HG03139 (cell line): ENCODE data around the gene S100A5.

Source experiments
- ATAC-seq: cut with Tn5 transposase; IDR thresholded peaks from one replicate; pipeline ENCODE4 v1.9.1; 2021; ENCODE audit not compliant: unreplicated experiment

Gene S100A5

DNA sequence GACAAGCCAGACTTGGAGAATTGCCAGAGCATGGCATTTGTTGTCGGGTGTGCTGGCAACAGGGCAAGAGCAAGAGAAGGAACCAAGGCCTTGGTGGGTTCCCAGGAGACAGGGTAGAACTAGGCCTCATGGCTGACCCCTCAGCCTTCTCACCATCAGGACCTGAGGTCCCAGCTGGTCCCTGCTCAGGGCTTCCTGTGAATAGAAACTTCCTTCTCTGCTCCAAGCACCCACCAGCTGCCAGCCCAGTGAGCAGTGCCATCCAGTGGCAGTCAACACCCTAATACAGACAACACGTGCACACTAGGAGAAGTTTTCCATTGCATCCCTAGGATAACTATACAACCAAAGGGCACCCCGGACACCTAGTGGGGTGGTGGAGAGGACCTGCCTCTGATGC, 27.7 kb downstream of the S100A5 start:
- ATAC-seq = no peak

DNA sequence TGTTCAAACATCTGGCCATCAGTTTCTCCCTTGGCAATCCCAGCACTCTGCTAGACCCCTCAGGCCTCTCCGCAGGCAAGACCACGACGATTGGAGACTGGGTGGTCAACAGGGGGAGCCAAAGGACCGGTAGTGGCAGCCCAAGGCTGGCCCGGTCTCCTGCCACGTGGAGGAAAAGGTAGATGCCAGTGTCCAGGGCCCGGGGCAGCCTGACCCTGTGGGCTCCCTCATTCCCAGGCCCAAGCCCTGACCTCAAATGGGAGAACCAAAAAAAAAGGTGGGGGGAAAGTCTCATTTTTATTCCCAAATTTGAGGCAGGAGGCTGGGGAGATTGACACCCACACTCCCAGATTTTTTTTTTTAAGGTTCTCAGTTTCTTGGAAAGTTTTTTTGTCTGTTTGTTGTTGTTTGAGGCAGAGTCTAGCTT, 29.7 kb downstream of the S100A5 start:
- no peak for ATAC-seq

DNA sequence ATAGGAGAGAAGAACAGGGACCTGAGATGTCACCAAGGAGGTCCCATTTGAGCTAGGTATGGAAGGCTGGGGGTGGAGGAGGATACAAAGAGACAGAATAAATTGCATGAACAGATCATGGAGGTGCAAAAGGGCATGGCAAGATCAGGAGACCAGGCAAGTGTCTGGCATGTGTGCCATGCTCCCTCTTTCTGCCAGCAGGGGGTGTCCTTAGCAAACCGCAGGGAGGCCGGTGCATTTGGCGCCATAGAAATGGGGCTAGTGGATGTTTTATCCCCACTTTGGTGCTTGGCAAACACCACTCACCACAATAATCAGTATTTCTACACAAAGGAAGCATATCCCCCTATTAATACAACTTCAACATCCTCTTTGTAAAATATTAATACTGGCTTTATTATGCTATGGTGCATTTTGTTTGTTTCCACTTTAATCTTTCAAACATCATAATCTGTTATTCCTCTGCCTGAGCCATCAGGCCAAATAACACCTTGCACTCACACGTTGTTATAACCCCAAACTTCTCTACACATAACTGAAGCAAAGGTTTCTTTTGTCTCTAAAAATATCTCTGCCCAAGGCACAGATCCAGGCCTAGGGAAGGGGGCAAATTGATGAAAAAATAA, 30.9 kb downstream of the S100A5 start:
- no peak for ATAC-seq

DNA sequence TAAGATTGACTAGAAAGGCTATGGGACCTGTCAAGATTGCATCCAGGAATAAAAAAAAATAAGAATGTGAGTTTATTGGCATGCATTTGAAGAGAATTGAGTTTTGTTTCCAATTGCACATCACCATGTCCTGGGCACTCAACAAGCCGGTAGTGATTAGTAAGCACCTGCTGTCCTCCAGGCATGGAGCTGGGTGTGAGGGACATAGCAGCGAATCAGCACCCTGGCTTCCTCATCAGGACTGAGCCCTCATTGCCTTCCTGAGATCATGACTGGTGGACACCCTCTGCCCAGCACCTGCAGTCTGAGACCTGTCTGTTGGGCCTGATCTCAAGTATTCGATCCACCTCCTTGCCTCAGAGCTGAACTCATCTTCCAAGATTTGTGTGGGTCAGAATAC, 31.7 kb downstream of the S100A5 start:
- ATAC-seq = no peak

DNA sequence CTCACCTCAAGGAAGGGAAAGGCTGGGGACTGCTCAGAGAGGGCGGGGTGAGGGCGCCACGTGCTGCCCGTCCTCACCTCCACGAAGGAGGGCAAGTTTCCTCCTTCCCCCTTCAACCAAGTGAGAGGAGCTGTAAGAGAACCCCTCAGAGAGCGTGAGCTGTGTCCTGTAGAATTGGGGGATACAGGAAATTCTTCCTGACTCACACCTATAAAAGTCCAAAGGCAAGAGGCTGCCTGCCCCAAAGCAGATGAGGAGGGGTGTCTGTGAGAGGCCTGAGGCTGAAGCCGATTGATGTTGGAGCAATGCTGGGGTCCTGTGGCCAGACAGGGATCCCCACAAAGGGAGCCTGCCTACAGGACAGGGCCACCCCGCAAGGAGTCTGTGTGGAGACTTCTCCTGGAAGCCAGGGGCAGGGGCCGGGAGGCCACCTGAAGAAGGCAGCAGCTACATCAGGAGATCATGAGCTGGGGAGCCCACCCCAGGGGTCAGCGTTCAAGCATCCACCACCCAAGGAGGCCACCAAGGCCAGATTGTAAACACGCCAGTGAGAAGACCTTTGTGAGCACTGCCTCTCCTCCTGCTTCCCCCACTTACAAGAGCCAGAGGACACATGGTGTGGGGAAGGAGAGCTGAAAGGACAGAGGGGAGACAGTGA, 32.7 kb downstream of the S100A5 start:
- no peak for ATAC-seq

DNA sequence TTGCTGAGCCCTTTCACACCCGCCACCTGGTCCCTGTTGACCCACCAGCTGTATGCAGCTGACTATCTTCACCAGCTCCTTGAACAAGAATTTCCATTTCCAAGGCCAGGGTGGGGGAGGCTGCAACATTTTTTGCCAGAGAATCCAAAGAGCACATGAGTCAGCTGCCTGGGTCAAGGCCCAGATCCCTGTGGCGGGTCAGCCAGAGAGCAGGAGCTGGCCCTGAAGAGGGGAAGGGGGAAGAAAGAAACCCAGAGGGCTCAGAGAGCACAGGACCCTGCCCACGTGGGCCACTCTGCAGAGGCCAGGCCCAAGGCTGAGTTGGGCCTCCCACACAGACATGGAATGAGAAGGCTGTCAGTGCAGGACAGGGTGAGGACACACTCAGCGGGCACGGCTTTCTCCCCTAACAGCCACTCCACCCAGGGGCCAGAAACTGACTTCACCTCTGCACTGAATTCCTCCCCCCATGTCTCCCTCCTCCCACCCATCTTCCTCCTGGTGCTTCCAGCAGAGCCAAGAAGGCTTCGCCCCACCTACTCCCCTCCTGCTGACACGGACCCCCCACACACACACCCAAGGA, 33.8 kb downstream of the S100A5 start:
- ATAC-seq = no peak

DNA sequence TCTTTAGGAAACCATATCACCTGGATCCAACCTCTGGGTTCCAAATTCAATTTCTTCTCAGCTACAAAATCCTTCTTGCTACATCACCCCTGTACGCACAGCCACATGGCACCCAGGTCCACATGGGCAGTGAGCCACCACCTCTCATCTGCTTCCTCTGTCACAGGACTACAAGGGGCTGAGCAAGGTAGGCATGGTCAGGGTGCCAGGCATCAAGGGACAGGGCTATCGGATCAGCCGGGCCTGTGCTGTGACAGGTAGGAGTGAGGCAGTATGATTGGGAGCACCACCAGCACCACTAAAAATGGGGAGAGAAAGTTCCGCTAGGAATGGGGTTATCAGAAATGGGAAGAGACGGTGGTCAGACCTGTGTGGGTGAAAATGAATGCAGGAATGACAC, 34.3 kb downstream of the S100A5 start:
- ATAC-seq = no peak

DNA sequence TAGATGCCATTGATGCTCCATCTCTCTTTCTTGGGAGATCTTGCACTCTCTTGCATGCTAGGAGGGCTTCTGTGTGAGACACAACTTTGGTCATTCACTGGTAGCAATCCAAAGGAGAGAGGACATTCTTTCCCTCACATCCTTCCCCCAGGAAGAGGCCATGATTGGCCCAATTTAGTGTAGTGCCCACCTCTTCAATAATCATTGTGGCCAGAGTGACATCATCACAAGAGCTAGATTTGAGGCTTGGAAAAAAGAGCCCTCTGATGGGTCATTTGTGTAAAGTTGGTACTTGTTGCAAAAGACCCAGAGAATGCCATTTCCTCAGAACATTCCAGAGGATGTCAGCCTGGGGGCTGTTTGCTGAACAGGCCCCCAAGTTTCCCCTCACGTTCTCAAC, 35.2 kb downstream of the S100A5 start:
- no peak for ATAC-seq

DNA sequence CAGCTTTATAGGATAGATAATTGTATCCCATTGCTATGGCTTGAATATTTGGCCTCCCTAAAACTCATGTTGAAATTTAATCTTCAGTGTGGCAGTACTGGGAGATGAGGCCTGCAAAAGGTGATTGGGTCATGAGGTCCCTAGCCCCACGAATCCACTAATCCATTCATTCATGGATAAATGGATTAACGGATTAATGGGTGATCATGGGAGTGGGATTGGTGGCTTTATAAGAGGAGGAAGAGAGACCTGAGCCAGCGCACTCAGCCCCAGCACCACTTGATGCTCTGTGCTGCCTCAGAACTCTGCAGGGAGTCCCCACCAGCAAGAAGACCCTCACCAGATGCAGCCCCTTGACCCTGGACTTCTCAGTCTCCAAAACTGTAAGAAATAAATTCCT, 37.0 kb downstream of the S100A5 start:
- ATAC-seq = no peak

DNA sequence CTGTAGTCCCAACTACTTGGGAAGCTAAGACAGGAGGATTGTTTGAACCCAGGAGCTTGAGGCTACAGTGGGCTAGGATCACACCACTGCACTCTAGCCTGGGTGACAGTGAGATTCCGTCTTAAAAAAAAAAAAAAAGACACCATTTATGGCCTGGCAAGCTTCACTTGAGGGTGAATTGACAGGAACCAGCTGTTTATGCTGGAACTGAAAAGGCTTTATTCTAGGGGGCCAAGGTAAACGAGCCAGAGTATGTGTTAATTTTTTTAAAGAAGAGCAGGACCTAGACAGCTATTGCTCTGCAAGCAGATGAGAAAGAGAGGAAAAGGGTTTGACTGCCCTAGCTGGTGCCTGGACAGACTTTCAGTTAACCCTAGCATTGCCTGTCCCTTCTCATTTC, 42.0 kb downstream of the S100A5 start:
- ATAC-seq = no peak

DNA sequence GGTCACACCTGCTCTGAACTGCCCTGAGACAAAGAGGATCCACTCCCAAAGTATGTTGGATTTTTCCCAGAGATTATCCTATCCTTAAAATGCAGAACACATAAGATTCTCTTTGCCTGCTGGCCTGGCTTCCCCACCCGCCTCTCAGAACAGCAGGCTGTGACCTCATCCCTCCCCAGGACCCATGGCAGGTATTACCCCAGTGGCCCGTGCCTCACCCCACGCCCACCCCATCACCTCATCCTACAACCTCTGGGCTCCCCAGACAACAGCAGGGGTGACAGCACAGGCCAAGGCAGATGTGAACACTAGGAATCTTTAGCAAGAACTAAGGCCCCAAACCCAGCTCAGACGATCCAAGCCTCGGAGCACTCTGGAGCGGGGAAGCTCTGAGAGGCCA, 45.2 kb downstream of the S100A5 start:
- no peak for ATAC-seq

DNA sequence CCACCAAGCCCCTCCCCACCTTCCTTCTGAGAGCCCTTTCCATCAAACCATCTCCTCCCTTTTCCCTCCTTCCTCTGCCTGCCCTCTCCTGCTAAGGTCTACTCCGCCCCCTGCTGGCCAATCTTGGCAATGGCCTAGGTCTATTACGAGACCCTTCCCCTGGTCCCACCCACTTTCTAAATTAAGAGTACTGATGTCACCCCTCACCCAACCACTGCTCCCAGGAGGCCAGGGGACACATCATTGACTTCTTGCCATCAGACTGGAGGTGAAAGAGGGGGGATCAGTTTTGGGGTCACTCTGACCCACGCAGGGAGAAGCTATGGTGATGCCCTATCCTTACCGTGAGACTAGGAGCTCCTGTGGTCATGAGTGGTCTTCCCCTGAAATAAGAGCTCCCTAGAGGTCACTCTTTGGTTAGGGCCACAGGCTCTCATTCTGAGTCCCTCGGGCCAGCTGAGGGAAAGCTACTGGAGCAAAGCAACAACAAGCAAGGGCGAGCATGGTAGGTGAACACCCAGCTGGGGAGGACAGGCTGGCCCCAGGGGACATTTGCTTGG, 45.7 kb downstream of the S100A5 start:
- no peak for ATAC-seq

DNA sequence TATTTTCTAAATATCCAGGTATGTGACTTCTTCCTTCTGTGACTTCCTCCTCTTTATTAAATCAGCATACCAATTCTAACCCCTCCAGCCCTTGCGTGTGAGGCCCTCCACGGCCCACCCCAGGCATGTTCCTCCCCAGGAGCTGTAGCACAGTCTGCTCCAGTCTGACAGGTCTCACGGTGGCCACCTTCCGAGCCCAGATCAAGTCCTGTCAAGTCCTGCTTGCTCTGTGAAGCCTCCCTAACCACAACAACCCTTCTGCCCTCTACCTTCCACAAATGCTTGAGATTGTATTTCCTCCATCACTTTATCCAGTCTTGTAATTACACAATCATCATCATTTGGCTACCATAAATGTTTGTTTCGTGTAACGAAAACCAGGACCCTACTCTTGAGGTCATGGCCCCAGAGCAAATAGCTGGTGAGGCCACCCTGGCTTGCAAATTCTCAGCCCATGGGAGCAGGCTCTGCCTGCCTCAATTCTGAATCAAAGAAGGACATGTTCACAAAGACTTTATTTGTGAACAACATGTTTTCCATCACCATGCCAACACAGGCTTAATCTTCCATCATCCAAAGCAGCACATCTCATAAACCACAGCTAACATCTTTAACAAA, 47.3 kb downstream of the S100A5 start:
- no peak for ATAC-seq

DNA sequence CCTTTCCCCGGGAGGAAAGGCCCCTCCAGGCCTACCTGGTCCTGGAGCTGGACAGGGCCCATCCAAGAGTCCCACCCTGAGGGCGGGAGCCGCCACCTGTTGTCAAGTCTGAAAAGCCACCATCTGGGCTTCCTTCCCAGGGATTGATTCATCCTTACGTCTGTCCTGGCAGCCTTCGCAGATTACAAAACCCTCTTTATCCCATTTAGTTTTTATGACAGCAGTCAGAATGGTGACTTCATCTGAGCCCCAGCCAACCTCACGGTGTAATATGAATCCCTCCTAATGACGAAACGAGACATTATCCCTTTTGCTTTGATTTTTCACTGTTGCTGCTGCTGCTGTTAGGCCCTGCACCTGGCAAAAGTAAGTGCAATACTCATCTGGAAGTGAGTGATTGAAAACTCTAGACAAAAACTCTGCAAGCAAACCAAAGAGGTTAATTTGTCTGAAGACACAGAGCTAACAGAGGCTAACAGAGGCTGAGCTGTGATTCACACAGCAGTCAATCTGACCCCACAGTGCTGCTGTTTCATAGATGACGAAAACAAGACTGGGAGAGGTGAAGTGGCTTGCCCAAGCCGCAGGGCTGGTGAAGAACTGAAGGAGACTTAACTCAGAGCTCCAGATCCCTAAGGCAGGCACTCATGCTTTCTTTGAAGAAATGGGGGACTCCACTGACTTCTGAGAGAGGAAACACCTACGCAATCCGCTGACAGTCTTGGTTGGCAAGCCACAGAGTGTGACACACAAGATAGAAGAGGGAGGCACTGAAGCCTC, 50.3 kb downstream of the S100A5 start:
- no peak for ATAC-seq

DNA sequence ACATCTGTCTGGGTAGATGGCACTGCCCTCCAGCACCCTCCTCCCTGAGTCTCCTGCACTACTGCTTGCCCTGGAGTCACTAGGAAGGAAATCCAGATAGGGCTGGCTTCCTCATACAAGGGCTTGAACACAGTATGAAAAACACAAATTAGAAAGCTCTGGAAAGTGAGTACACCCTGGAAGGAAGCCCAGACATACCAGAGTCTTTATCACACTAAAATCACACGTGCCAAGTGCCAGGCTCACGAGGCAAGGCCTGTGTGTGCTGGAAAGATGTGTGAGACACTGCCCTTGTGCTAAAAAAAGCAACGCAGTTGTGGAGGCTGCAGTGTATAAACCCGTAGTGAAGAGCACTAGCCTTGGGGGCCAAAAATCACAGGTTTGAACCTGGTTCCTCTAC, 52.0 kb downstream of the S100A5 start:
- no peak for ATAC-seq

DNA sequence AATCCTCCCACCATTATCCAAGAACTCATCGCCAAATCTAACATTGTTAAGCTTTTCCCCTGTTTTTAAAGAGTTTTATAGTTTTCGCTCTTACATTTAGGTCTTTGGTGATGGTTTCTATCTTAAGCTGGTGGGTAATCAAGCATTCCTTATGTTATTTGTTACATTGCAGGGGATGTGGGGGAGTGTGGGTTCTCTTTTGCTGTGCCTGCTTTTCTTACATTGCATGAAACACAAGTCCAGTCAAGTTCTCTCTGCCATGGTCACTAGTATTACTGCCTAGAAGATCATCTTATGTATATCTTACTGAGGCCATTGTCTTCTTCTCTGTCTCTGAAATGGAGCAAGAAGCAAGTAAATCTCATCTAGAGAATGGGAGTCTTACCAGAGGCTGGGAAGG, 53.0 kb downstream of the S100A5 start:
- no peak for ATAC-seq
